Medulla oblongata (tissue), 1 donor: ENCODE data around the gene FASTK.

ENCODE experiments used
- DNase-seq: peaks from one replicate; pipeline ENCODE4 v3.0.0-alpha.2; 2015; ENCODE audit errors: extremely low spot score

Gene FASTK

GRCh38 chr7:151064454-151064853 lies 16.2 kb downstream of the FASTK start:
- no peak for DNase-seq

DNA sequence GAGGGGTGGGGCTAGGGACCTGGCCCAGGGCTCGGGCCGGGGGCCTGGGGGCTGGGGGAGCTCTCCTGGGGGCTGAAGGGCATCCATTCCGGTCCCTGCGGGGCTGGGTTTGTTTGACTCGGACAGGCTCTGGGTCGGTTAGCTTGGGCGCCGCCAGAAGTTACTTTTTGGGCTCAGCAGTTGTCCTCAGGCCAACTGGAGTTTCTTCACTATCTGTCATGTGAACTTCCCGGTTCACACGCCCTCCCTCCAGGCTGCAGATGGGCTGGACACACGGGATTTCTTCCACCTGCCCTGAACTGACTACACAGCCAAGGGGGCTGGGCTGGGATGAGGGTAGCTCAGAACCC lies 17.4 kb downstream of the FASTK start:
- DNase-seq = no peak

- DNase-seq = no peak
These were observed 18.0 kb downstream of the FASTK start for GRCh38 chr7:151062399-151063211.

DNA sequence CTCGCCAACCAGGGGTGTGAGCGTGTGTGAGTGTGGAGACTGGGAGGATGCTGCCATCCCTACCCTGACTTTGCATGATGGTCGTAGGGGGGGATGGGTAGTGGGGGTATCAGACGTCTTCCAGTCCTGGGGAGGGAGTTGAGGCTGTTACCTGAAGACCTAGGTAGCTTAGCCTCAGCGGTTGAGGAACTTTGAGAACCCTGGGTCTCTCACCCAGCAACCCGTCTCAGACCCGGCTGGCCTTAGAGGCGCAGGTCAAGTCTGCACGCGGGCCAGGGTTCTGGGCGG lies 18.6 kb downstream of the FASTK start:
- DNase-seq = no peak

GRCh38 chr7:151061213-151062110 lies 19.1 kb downstream of the FASTK start:
- DNase-seq = no peak

DNA sequence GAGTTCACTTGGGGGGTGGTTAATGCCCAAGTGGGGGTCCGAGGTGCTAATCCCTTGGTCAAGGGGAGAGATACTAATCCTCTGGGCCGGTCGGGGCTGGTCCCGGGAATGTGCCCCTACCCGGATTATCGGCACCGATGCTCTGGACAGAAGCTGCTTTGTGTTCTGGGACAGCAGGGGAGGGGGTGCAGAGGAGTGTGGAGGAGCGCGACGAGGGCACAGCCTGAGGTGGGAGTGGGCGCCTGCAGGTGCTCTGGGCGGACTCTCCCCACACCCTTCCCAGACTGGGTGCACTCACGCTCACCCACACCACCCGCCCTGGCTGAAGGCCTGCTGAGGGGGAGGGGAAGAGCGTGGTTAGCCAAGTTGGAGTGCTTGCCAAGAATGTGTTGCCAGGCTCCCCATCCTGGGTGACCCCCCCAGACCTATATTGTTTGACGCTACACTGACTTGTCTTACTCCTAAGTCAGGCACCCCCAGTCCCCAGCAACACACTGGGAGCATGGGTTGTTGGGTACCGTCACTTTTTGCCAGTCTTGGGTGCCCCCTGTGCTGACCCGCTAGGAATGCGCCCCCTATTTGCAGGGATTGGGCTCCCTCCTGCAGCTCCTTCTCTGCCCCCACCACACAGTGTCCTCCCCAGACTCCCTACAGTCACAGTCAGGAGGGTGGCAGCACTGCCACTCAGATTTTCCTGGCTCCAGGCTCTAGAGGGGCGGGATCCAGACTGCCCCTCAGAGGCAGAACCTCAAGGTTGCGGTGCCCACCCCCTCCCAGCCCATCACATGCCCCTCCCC lies 20.0 kb downstream of the FASTK start:
- DNase-seq = peak; percentile 60

GRCh38 chr7:151060113-151060415 lies 20.5 kb downstream of the FASTK start:
- no peak for DNase-seq

- DNase-seq = peak; percentile 90
These were observed 21.1 kb downstream of the FASTK start, which contains the start of gene SLC4A2 for GRCh38 chr7:151059367-151060112. TSS of gene SLC4A2 (plus strand) at chr7:151059589. CDS start at chr7:151061988, 2,399 bp downstream.

DNA sequence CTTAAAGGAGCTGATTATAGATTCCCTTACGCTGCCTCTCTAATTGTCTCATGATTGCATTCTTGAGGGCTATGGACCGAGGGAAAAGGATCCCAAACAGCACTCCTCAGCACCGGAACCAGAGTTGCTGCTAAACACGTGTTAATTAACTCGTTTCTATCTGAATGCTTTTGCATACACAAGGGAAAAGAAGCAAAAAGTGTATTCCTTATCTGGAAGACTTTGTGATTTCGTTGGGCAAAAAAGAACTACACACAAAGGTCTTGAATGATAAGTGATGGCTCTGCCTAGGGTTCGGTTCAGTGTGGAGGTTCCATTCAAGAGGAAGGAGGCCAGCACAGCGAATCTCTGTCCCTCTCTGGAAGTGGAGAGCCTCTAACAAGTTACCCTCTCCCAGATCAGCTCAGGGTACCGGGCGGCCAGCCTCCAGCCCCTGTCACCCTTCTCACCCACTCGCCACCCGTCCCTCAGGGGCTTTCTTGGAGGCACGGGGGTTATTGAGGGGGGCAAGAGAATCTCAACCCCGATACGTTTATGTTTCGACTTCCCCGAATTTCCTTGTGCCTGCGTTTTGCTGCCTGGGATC lies 21.7 kb downstream of the FASTK start:
- DNase-seq = peak; percentile 57

GRCh38 chr7:151057989-151058780 lies 22.4 kb downstream of the FASTK start:
- DNase-seq = peak; percentile 100

GRCh38 chr7:151057506-151057988 lies 23.1 kb downstream of the FASTK start, which contains the start of gene CDK5:
TSS of gene CDK5 (minus strand) at chr7:151057897. CDS start at chr7:151057848, 49 bp downstream.
- DNase-seq = no peak

DNA sequence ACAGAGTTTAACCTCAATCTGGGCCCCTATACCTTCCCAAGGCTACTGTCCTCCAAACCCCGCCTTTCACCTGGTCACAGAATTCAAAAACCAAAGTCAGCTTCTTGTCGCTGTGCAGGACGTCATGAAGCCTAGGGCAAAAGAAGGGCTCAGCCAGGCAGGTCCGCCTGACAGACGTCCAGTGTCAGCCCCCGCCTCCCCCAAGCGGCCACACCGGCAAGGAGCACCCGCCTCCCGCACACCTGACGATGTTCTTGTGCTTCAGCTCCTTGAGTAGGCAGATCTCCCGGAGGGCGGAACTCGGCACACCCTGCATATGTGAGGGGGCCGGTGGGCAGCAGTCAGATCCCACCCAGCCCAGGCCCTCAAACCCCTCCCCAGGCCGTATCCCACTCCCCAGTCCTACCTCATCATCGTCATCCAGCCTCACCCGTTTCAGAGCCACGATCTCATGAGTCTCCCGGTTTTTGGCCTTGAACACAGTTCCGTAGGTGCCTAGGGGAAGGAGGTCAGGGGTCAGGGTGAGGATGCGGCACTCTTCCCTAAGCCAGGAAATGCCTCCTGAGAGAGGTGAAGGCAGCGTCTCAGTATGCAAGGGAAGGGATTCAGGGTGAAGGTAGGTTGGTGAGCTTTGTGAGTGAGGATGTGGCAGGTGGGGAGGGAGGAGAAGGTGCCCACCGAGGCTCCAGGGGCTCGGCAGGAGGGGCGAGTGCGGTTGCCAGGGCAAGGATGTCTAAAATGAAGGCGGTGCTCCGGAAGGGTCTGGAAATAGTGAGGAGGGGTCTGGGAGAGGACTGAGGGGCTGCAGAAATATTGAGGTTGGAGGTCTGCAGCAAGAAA lies 23.7 kb downstream of the FASTK start:
- DNase-seq = no peak

DNA sequence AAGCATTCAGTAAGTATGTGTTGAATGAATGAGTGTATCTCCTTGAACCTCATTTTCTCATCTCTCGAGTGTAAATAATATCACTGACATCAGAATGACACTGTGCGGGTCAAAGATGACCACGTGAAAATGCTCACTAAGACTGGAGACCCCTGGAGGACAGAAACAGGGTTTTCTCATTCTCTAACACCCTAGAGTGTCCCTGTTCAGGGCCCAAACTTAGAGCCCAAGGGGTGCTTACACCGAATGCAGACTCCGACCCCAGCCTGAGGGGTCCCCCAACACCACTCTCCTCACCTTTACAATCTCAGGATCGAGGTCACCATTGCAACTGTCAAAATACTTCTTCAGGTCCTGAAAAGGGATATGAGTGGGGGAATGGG lies 24.3 kb downstream of the FASTK start:
- no peak for DNase-seq

- DNase-seq = no peak
These were observed 26.9 kb downstream of the FASTK start for GRCh38 chr7:151053751-151054150.

- DNase-seq = no peak
These were observed 27.5 kb downstream of the FASTK start for GRCh38 chr7:151053096-151053495.

GRCh38 chr7:151051108-151051507 lies 29.5 kb downstream of the FASTK start:
- no peak for DNase-seq

GRCh38 chr7:151048911-151049463 lies 31.6 kb downstream of the FASTK start:
- no peak for DNase-seq

DNA sequence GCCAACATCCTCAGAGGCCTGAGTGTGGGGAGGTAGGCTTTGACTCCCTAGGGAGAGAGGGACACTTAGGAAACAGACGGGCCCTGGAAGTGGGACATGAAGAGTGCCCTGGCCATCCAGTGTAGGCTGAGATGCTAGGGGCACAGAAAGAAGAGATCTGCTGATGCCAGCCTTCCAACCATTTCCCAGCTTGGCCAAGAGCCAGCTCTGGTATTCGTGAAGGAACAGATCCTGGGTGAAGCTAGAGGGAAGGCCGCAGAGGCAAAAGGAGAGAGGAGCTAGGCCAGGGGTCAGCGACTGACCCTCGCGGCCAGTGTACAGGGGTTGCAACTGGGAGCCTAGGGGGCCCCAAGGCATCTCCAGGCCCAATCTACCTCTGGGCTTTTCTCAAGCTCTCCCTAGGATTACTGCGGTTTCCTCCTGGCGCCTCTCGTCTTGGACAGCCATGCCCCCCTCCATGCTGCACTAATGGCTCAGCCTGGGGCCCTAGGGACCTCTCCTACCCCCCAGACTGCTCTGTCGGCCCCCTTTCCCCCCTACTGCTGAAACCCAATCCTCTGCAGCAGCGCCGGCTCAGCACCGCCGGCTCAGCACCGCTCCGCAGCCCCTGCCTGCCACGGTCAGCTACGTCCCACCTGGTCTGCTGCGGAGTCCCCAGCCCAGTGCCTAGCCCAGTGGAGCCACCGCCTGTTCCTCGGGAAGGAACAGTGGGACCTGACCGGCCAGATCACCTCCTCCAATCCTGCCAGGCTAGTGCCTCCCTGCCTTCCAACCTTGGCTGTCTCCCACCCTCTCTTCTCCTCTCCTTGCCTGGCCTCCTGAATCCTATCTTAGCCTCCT lies 32.4 kb downstream of the FASTK start, which contains the start of gene ASIC3:
ASIC3 (plus strand) TSS at position 556 of the 840 bp plus-strand sequence. CDS start 355 bp downstream, outside the sequence.
- no peak for DNase-seq
